Endometrial microvascular endothelial cells (primary cell): ENCODE results near the gene HRG. TPM values are rescaled to one million over a fixed set of nuclear protein-coding genes. Genes with fewer than 3 reads are reported as not detected.
"Not testable (repeated sequence)": the region's sequence is repeated elsewhere in the genome, so short reads cannot be mapped to it uniquely, and the experiment has no call there.

Experiments
- in situ Hi-C: cut with HindIII; loops from 2 replicates; pipeline ENCODE4 v1.10.0; 2017; ENCODE audit warnings: low sequenced_read_pairs, low pct_unique_long_range_greater_than_20kb; ENCODE audit errors: inconsistent ontology term
- total RNA-seq: library from RNA; depleted of rRNA; stranded (reverse); fragments of >200 nt; gene quantifications from one replicate; pipeline ENCODE4 v1.2.3, GENCODE V29; 2015; ENCODE audit errors: inconsistent ontology term

HRG gene
- total RNA-seq, 1 donor from 2014 or later, result not detected

- in situ Hi-C loops, result no loop called here
Observed at GRCh38 chr3:186669378-186670084, 3.7 kb downstream of the HRG start.

GRCh38 chr3:186670155-186670554, 4.3 kb downstream of the HRG start:
- in situ Hi-C loops, result no loop called here

- in situ Hi-C loops, result no loop called here
Observed at GRCh38 chr3:186671051-186671450, 5.2 kb downstream of the HRG start.

- in situ Hi-C loops, result no loop called here
Observed at GRCh38 chr3:186678604-186679003, 12.8 kb downstream of the HRG start.

GRCh38 chr3:186679151-186679550, 13.3 kb downstream of the HRG start:
- in situ Hi-C loops, result no loop called here

GRCh38 chr3:186680869-186681268, 15.1 kb downstream of the HRG start:
- in situ Hi-C loops, result no loop called here

GRCh38 chr3:186682812-186683211, 17.0 kb downstream of the HRG start:
- in situ Hi-C loops, result no loop called here

- in situ Hi-C loops, result no loop called here
Observed at GRCh38 chr3:186683979-186684378, 18.2 kb downstream of the HRG start.

GRCh38 chr3:186686475-186686874, 20.7 kb downstream of the HRG start:
- in situ Hi-C loops, result not testable (repeated sequence)

- in situ Hi-C loops, result no loop called here
Observed at GRCh38 chr3:186687120-186687651, 21.4 kb downstream of the HRG start.

GRCh38 chr3:186690304-186690703, 24.5 kb downstream of the HRG start:
- in situ Hi-C loops, result not testable (repeated sequence)

- in situ Hi-C loops, result no loop called here
Observed at GRCh38 chr3:186691676-186692075, 25.9 kb downstream of the HRG start.

- in situ Hi-C loops, result no loop called here
Observed at GRCh38 chr3:186693843-186694242, 28.0 kb downstream of the HRG start.

- in situ Hi-C loops, result no loop called here
Observed at GRCh38 chr3:186694288-186695032, 28.6 kb downstream of the HRG start.

GRCh38 chr3:186696522-186696921, 30.7 kb downstream of the HRG start:
- in situ Hi-C loops, result no loop called here

- in situ Hi-C loops, result no loop called here
Observed at GRCh38 chr3:186697510-186697909, 31.7 kb downstream of the HRG start.

- in situ Hi-C loops, result no loop called here
Observed at GRCh38 chr3:186700267-186700666, 34.5 kb downstream of the HRG start.

- in situ Hi-C loops, result not testable (repeated sequence)
Observed at GRCh38 chr3:186702451-186702850, 36.6 kb downstream of the HRG start.

GRCh38 chr3:186705882-186706780, 40.3 kb downstream of the HRG start:
- in situ Hi-C loops, result no loop called here
